GM21515 (cell line): ENCODE data around the gene SPTAN1.
A peak's percentile ranks its signal among the peaks of the same experiment; 100 is the strongest.
"Not testable (repeated sequence)": the region's sequence is repeated elsewhere in the genome, so short reads cannot be mapped to it uniquely, and the experiment has no call there.

Experiments
- ATAC-seq: cut with Tn5 transposase; IDR thresholded peaks from one replicate; pipeline ENCODE4 v1.9.1; 2021; ENCODE audit not compliant: unreplicated experiment

The SPTAN1 gene

DNA sequence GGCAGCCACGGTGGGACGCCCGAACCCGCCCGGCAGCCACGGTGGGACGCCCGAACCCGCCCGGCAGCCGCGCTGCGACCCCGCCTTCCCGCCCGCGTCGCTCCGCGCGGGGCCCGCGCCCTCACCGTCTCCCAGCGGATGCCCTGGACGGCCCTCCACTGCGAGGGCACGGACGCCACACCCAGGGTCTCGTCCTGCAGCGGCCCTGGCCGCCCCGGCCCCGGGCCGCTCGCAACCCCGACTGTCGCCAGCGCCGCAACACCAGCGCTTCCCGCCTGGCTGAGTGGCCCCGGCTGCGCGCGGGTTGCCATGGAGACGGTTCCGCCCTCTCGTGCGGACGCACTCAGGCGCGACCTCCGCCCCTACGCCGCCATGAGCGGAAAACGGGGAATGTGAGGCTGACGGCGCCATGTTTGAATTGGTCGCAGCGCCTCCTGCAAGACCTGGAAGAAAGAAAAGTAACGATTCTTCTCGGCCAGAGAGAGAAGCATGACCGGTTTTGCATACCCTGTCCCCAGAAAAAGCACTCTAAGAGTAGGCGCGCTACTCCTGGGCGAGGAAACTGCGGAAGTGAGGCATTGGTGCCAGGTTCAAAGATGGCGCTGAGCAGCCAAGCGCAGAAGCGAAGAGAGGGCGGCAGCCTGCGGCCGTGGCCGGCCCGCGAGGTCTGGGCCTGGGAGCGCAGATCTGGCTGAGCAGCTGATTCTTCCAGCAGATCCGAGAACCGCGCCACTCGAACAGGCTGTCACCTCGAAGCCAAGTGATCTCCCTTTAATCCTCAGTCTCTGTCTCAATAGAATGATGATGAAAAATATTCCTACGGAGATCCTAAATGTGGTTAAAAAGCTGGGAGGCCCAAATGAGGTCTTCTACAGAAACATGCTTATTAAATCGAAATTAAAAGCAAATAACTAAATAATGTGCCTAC lies 104.3 kb downstream of the SPTAN1 start, which contains the start of gene DYNC2I2:
TSS of gene DYNC2I2 (minus strand) at position 432 of the 928 bp plus-strand sequence. CDS start at position 311, 121 bp downstream.
- ATAC-seq, result peak; percentile 67

DNA sequence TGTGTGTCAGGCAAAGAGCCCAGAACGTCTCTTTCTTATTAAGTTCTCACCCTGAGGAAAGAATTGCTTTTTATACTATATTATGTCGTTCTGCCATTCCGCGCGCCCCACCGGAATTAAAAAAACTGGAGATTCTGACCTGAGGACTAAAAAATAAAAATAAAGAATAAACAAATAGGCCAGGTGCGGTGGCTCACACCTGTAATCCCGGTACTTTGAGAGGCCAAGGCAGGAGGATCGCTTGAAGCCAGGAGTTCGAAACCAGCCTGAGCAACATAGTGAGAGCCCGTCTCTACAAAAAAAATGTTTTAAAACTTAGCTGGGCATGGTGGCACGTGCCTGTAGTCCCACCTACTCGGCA lies 104.9 kb downstream of the SPTAN1 start:
- no peak for ATAC-seq

DNA sequence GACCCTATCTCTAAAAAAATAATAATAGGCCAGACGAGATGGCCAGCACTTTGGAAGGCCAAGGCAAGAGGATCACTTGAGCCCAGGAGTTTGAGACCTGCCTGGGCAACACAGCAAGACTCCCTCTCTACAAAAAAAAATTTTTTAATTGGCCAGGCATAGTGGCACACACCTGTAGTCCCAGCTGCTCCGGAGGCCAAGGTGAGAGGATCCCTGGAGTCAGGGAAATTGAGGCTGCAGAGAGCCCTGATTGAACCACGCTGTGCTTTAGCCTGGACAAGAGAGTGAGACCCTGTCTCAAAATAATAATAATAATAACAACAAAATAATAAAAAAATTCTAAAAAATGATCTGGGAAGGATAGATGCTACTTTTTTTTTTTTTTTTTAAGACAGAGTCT lies 105.4 kb downstream of the SPTAN1 start:
- no peak for ATAC-seq

DNA sequence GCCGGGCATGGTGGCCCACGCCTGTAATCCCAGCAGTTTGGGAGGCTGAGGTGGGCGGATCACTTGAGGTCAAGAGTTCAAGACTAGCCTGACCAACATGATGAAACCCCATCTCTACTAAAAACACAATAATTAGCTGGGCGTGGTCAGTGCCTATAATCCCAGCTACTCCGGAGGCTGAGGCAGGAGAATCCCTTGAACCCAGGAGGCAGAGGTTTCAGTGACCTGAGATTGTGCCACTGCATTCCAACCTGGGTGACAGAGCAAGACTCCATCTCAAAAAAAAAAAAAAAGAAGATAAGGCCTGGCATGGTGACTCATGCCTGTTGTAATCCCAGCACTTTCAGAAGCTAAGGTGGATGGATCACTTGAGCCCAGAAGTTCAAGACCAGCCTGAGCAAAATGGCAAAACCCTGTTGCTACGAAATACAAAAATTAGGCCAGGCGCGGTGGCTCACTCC lies 114.1 kb downstream of the SPTAN1 start:
- not testable (repeated sequence) for ATAC-seq

DNA sequence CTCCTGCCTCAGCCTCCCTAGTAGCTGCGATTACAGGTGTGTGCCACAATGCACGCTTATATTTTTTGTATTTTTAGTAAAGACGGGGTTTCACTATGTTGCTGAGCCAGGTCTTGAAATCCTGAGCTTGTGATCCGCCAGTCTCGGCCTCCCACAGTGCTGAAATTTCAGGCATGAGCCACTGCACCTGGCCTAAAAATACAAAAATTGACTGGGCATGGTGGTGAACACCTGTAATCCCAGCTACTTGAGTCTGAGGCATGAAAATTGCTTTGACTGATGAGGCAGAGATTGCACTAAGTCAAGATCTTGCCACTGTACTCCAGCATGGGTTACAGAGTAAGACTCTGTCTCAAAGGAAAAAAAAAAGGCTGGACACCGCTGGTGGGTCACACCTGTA lies 117.4 kb downstream of the SPTAN1 start:
- no peak for ATAC-seq

DNA sequence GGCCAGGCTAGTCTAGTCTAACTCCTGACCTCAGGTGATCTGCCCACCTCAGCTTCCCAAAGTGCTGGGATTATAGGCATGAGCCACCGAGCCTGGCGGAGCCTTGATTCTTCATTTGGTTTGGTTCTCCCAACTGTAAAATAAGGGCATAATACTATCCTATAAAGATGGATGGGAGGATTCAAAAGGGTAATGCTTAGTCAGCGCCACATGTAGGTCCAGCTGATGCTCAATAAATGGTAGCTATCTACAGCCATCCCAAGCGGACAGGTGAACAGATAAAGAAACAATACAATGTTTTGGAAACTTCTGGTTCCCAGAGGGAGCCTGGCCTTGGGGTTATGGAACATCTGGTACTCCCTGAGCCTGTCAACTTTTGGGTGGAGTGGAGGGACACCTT lies 123.0 kb downstream of the SPTAN1 start:
- ATAC-seq, result no peak

DNA sequence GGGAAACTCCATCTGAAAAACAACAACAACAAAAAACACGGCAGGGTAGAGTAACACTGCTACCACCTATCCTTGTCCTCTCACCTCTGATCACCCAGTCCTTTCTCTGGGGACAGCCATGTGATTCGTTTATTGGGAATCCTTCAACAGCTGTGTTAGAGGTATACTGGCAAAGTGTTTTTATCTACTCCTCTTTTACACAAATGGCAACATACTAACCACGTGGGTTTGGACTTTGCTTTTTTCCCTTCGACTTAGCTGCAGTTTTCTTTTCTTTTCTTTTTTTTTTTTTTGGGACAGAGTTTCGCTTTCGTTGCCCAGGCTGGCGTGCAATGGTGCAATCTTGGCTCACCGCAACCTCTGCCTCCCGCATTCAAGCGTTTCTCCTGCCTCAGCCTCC lies 125.4 kb downstream of the SPTAN1 start:
- ATAC-seq, result no peak
